Central memory CD4-positive, alpha-beta T cell (primary cell): ENCODE results near the gene RUNX2.

ENCODE experiments used
- DNase-seq: peaks from one replicate; pipeline ENCODE4 v3.0.0; 2022

The RUNX2 gene

DNA sequence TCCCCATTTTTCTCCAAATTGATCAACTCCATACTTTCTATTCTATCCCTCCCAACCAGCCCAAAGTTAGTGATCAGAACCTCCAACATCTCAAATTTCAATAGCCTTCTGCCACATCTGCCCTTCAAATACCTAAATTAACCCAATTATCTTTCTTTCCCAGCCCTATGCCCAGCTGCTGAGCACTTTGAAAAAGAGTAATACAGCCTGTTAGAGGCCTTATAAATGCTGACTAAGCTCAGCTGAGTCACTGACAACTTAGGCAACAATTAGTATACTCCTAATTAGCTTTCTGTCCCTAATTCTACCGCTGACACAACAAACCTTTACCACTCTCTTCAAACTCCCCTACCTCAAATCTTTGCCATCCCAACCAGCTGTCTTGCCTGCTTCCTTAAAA is 23.5 kb downstream of the RUNX2 start:
- DNase-seq, result no peak

DNA sequence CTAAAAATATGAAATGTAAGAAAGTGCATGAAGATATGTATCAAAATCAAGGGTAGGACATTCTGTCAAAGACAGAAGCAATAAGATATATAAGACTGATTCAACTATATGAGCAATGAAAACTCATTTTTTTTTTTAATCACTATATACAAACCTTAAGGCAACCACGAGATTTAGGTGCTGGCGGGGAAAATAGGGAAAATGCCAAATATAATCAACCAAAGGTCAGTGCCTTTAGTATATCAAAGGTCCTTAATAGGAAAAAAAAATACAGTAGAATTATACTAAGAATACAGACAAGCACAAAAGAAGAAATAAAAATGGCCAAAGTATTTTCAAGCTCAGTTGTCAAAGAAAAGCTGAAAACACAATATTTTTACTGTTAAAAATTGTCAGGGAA is 25.5 kb downstream of the RUNX2 start:
- DNase-seq, result no peak

DNA sequence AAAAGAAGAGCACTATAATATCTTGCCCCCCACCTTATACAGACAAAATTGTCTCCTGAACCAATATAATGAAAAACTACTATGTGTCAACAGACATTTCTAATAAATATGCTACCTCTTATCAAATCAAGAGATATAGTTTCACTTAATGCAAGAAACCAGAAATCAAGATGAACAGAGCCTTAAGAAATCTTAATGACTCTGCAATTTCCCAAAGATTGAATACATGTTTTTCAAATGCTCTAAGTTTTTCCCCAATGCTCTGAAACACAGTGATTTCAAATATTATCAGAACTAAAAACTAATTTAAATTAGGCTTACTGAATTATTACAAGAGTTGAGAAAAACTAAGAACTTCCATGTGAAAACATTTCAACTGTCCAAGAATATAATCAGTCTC is 36.3 kb downstream of the RUNX2 start:
- no peak for DNase-seq

DNA sequence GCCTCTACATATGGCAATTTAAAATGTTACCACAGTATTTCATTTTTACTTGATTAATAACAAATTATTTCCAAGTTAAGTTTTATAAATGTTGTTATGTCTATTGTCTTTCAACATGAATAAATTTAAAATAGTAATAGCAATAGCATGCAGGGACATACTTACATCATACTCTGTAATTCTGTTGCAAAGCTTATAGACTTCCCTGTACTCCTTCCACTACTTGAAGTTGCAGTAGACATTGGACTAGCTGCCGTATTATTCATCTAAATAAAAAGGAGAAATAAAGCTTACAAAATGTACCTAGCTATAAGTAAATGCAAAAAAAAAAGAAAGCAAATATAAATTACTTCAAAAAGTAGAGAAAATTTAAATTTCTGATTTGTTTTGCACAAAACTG is 36.9 kb downstream of the RUNX2 start:
- no peak for DNase-seq

DNA sequence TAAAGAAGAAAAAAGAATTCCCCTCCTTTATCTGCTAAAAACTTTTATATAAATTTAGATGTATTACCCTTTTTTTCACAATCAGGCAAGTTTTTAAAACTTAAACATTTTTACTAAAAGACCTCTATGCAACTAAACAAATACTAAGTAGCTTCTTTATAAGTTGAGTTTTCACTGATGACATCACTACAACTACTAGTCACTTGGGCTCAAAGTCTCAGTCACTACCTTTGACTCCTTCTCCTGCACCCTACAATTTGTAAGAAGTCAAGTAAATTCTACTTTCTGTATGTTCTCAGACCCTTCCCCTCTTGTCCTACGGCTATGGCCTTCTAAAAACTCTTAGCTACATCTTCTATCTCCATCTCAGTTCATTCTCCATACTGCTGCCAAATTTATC is 38.4 kb downstream of the RUNX2 start:
- DNase-seq, result no peak

DNA sequence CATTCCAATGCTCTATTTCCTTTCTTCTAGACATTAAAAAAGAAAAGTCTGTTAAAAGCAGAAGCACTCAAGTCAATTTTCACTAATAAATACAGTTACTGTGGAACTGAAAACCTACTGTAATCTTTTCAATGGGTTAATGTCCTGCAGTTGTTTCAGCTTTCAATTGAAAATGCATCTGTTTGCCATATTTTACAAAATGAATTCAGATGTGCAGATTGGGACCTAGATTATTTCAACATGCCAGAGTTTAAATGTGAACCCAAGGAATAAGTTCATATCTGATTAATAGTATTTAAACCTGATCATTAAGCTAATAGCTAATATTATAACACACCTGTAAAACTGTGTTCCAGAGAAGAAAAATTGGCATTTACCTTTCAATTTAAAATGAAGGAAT is 39.9 kb downstream of the RUNX2 start:
- no peak for DNase-seq

DNA sequence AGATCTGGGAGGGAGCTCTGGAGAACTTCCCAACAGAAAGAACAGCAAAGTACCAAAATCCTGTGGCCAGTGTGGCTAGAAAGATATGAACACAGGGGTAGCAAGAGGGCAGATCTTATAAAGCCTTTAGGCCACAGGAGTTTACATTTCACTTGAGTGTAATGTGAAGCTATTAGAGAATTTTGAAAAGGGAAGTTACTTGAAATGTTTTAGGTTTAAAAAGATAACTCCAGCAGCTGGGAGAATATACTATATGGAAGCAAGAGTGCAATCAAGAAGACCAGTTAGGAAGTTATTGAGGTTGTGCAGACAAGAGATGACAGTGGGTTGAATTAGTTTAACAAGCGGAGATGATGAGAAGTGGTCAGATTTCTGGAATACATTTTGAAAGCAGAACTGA is 41.7 kb downstream of the RUNX2 start:
- DNase-seq, result no peak

DNA sequence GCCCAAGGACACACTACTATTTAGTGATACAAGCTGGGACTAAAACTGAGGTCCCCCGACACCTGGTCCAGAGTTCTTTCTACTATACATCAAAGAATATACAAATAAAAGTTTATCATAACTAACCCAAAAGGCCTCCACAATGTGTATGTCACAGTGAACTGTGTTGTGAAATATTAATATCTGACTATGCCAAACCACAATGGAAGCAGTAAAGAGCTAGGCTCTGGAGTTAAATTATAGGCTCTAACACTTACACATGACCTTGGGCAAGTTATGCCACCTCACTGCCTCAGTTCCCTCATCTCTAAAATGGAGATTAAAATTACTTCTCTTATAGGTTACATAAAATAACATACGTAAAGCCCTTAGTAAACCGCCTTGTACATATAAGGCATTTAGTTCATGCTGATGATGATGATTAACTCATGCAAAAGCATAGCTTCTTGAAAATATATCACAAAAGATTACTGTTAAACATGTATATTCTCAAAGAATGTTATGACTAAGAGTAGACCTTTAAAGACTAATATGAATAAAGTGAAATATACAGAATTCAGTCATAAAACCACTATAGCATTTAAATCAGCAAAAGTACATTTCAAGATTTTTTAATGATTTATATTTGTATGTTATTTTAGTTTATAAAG is 43.9 kb downstream of the RUNX2 start:
- no peak for DNase-seq

DNA sequence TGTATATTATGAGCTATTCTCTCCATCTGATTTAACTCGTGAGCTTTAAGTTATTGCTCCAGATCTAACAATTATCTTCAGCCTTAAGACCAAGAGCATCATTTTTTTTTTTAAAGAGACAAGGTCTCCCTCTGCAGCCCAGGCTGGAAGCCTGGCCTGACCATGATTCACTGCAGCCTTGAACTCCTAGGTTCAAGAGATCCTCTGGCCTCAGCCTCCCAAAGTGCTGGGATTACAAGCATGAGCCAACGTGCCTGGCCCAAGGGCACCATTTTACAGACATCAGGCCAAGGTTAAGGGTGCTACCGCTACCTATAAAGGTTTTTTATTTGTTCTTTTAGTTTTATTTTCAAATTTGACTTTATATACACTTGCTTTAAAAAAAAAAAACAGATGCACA is 47.3 kb downstream of the RUNX2 start:
- DNase-seq, result no peak

DNA sequence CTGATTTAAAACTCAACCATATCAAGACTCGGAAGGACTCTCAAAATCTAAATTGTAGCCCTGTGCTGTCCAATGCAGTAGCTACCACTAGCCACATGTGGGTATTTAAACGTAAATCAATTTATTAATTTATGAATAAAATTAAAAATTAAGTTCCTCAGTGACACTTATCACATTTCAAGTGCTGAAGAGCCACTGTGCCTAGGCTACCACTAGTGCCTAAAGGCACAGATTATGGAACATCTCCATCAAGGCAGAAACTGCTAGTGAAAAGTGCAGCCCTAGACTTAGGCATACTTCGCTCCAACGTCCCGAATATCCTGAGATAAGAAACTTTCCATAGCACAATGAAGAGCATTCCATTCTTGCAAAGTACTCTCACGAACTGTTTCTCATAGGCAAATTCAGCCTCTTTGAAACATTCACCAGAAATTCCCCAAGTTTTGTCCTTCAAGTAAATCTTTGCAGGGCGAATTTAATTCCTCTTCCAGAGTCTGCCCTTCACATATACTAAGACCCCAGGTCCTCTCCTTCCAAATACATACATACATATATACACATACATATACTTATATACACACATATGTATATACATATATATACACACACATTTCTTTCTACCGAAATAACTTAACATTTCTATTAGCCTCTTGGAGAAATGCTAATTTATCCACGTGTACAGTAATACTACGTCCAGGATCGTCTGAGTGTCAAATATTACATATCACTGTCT is 48.3 kb downstream of the RUNX2 start:
- no peak for DNase-seq

DNA sequence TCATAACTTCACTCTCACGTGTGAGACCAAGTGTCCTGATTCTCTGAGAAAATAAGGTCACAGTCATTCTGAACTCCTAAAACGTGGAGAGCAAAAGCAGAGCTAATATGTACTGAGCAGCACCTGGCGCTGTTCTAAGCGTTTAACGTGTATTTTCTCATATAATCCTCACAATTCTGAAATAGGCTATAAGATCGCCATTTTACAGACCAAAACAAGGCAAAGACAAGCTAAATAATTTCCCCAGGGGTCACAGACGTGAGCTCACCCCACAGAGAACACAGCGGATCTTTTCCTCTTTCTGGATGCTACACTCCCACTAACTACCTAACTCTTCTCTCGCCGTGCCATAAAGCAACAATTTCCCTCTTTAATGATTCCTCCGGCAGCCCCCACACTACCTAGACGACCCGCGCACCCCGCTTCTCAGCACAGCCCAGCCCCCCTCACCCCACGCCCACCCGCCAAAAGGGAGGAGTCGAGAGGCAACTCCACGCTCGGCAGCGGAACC is 49.0 kb downstream of the RUNX2 start:
- no peak for DNase-seq

DNA sequence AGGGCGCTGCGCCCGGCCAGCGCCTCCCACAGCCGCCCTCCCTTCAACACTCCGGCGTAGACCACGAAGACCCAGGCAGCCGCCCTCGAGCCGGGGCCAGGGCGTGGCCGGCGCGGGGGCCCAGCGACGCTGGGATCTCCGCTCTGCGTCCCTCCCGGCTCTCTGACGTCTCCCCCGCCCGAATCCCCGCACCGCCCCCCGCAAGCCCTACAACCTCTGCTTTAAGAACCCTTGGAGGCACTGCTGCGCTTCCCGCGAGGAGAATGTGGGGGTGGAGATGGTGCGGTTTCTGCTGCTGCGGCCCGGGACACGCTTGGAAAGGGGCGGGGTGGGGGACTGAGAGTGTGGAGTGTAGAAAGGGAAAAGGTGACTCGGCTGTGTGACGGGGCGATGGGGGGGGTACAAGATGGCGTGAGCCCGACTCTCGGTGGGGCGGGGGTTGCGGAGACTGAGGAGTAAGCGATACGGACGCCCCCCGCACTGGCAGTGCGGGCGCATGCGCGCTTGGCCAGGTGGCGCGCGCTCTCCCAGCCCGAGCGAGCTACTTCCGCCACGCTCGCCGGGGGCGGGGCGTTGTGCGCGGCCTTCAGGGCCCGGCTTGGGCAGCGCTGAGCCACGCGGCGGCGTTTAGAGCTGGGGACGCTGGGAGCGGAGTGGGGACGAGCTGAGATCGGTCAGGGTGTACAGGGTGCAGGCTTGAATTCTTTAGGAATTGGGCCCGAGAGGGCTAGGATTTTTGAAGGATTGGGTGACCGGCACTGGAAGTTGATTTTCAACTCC is 49.6 kb downstream of the RUNX2 start, which contains the start of gene SUPT3H:
TSS of gene SUPT3H (minus strand) at position 381 of the 780 bp plus-strand sequence.
- DNase-seq, result peak; percentile 86

DNA sequence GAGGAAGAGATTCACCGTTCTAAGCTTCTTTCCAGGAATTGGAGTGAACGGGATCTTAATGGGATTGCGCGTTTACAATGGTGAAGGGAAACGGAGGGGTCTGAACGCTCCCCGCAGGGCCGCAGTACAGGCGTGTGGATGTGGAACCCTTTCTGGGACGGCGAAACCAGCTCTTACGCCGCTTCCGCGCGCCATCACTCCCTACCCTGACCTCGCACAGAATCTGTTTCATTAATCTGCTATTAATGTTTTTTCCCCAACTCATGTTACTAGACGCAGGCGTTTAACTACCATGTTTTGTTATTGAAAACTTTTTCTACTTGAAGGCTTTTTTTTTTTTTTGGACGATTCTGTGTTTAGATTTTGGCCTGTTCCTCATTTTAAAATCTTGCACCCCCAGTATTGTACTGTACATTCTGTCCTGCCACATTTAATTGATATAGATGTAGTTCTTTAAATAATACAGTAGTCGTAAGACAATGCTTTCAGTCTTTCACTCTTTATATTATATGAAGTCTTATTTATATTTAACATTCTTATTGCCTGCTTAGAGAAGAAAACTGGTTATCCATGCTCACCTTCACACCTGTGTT is 50.3 kb downstream of the RUNX2 start:
- DNase-seq, result no peak

DNA sequence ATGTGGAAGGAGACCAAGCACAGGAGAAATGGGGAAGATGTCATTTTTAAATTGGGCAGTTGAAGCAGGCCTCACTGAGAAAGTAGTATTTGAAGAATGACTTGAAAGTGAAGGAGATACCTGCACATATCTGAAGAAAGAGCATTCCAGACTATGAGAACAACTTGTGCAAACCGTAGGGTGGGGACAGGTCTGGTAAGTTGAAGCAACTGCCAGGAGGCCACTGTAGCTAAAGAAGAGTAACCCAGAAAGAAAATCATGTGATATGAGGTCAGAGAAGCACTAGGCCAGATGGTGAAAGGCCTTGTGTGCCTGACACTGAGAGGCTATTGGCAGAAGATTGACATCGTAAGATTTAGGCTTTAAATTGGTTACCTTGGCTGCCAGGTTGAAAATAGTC is 54.3 kb downstream of the RUNX2 start:
- DNase-seq, result no peak

DNA sequence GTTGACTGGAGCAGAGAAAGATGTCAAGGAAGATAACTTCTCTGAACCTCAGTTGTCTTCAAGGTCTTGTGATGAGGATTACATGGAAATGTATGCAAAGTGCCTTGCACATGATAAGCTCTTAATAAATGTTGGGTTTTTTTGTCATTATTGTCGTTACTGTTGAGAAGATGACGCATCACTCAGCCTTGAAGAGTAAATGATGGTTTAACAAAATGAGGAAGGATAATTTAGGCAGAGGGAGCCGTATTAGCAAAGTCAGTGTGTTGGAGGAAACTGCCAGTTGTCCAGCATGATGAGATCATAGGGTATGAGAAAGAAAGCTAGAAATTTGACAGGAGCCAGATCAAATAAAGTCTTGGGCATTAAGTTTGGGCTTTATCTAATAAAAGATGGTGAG is 58.4 kb downstream of the RUNX2 start:
- DNase-seq, result no peak

DNA sequence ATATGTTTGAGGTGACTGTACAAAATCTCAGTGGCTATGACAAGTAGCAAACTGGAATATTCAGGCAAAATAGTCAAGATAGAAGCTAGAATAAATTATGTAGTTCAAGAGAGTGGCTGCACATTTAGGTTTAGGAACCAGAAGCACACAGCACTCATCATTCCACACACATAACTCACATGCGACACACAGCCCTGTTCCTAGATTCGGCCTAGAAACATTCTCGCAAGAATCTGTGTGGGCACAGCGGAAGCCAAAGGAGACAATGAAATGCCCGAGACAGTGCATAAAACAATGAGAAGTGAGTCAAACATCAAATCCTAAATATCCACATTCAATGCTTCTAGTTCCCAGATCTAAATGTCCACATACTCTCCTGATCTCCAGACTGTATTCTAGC is 59.1 kb downstream of the RUNX2 start:
- DNase-seq, result no peak

DNA sequence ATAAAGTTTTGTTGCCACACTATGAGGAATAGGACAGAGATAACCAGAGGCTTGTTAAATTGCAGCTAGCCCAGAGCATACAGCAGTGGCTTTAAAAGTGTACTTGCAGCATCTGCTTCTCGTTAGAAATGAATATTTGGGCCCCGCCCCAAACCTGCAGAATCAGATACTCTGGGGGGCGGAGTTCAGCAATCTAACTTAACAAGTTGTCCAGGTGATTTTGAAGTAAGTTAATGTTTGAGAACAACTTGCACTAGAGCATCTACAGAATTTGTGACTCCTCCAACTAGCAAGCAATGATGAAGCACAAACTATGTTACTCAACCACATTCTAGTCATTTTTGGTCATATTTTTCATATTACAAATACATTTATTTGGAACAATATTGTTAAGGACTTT is 60.2 kb downstream of the RUNX2 start:
- DNase-seq, result no peak

DNA sequence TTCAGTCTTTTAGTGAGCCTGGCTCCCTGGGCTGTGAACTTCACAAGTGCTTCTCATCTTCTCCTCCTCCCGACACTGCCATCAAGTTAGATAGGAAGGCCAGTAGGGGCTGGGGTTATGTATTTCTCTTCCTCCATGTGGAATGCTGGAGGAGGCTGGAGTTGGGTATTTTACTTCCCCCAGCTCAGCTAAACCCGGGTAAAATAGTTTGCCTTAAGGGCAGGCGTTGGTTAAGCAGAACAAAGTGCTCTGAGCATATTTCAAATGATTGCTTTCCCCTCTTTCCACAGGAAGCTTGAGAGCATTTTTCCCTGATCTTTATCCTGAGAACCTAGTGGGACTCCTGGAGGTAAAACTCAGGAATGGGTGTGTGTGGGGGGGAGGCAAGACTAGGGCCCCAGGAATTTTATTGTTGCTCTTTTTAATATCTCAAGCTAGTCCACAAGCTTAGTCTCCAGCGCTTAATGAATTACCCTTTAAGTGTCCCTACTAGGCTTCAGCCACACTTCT is 66.5 kb downstream of the RUNX2 start:
- no peak for DNase-seq

DNA sequence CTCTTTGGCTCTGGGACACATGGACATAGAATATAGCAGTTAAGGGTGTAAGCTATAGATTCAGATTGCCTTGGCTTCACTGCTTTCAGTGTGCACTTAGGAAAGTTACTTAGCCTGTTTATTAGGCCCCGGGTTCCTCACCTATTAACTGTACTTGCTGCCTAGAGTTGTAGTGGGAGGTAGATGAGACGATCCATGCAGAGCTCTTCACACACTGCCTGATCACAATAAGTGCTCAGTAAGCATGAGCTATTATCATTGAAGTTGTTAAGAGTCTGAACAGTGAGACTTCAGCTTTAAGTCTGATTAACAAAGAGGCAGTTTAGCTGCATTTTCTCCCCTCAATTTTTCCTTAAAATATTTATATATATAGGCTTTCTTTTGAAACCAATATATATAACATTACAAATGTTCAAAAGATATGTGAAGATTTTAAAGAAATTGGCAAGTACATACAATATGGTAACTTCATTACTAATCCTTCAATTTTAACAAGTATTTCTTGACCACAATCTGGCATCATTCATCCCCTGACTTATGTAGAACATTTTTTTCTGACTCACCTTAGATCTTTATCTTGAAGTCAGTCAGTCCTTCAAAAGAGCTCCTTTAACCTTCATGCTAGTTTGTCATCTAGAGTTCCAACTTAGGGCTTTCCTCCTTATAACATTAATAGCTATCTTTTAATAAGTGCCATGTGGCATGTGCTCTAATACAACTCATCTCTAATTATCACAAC is 70.1 kb downstream of the RUNX2 start:
- no peak for DNase-seq

DNA sequence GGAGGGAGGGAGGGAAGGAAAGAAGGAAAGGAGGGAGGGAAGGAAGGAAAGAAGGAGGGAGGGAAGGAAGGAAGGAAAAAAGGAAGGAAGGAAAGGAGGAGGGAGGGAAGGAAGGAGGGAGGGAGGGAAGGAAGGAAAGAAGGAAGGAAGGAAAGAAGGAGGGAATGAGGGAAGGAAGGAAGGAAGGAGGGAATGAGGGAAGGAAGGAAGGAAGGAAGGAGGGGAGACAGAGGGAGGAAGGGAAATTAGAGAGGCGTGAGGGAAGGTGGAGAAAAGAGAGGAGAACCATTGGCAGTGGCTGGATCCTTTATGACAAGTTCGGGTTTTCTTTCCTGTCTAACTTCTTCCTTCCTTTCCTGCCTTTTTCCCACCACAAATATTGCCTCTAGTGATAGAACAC is 71.9 kb downstream of the RUNX2 start:
- DNase-seq, result no peak

DNA sequence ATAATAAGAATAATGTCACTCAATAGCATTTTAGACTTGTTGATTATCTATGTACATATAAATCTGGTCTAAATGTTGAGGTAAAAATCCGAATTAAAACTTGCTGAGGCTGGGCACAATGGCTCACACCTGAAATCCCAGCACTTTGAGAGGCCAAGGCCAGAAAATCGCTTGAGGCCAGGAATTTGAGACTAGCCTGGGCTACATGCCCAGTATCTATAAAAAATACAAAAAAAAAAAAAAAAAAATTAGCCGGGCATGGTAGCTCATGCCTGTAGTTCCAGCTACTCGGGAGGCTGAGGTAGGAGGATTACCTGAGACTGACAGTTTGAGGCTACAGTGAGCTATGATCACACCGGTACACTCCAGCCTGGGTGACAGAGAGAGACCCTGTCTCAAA is 83.8 kb downstream of the RUNX2 start:
- DNase-seq, result no peak

DNA sequence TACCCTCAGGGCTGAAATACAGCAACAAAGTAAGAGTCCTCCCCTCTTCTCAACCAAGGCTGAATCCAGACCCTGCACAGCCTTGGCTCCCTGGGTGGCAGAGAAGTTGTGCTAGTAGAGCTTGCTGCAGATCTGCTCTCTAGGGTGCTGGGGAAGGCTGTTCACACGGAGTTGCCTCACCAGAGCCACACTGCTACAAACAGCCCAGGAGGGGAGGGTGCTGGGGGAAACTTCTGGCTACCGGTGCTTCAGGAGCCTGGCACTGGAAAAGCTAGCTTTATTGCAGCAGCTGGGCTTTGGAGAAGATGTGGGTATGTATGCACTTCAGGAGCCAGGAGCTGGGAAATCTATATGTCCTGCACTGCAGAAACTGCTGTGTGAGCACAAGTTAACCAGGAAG is 87.2 kb downstream of the RUNX2 start:
- no peak for DNase-seq
